GM19043 (cell line): ENCODE data around the gene TMPRSS11D.

ENCODE experiments used
- ATAC-seq: cut with Tn5 transposase; IDR thresholded peaks from one replicate; pipeline ENCODE4 v1.9.1; 2021; ENCODE audit warnings: low read depth; ENCODE audit not compliant: unreplicated experiment

Gene TMPRSS11D, protein sequence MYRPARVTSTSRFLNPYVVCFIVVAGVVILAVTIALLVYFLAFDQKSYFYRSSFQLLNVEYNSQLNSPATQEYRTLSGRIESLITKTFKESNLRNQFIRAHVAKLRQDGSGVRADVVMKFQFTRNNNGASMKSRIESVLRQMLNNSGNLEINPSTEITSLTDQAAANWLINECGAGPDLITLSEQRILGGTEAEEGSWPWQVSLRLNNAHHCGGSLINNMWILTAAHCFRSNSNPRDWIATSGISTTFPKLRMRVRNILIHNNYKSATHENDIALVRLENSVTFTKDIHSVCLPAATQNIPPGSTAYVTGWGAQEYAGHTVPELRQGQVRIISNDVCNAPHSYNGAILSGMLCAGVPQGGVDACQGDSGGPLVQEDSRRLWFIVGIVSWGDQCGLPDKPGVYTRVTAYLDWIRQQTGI

GRCh38 chr4:67883902-67884301 is at the start of gene TMPRSS11D:
TMPRSS11D (minus strand) TSS chr4:67884002; CDS start chr4:67883933, 69 bp downstream.
- no peak for ATAC-seq

DNA sequence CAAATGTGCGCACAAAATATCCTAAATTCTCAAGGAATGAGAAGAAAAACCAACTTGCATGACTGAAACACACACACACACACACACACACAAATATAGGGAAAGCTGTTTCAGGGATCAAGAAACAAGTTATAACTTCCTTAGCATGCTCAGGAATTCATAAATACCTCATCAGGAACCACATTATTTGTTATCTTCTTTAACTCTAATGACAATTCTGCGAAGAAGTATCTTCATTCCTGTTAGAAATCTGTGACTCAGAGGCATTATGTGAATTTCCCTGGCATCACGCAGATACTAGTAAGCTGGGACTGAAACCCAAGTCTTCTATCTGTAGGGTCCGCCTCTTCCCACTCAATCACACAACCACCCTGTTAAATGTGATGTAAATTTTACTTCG is 49.2 kb upstream of the TMPRSS11D start:
- no peak for ATAC-seq

DNA sequence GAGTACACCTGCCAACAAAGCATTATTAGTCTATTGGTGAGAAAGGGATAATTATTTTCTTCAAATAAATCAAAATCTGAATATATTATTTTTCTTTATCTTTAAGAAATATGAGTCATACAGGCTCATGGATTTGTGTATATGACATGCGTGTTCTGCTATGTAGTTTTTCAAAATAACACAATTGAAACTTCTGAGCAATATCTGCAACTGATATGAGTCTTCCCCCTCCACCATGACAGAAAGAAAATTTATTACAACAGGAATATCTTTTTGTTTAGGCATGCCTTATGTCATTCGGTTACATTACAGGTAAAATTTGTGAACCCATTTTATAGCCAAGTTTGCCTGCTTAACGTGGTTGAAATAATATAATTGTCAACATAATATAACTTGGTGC is 47.5 kb upstream of the TMPRSS11D start:
- ATAC-seq = no peak

- ATAC-seq = no peak
Observed at GRCh38 chr4:67929426-67929825, 45.6 kb upstream of the TMPRSS11D start.

- no peak for ATAC-seq
Observed at GRCh38 chr4:67928546-67928945, 44.7 kb upstream of the TMPRSS11D start.

GRCh38 chr4:67927251-67927650 is 43.4 kb upstream of the TMPRSS11D start:
- no peak for ATAC-seq

DNA sequence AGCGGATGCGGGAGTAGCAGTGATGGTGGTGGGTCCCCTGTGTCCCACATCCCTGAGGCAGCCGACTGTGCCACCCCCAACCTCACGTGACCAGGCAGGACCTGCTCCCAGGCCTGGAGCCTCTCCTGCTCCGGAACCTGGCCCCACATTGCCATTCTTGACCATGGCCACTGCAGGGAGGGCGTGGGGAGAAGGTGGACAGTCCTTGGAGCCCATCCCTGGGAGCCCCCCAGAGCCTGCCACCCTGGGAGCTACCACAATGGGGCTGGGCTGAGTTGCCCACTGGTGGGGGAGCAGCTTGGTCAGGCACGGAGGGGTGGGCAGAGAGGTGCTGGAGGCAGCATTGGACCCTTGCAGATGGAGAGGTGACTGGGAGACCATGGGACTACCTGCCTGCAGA is 42.7 kb upstream of the TMPRSS11D start:
- no peak for ATAC-seq

DNA sequence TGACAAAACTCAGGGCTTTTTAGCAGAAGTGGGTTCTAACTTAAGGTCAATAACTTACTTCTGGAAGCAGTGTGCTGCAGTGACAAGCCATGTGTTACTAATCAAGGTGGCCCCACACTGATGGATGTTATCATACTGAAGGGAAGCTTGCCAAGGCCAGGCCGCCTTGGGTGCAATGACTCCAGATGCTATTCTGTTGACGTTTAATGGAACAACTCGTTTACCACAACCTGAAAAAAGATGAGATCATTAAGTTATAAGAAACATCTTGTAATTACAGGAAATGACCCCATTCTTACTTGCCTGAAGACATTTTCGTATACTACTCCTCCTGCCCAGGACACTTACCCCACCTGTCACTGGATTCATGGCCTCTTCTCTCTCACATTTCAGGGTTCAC is 38.9 kb upstream of the TMPRSS11D start:
- no peak for ATAC-seq

DNA sequence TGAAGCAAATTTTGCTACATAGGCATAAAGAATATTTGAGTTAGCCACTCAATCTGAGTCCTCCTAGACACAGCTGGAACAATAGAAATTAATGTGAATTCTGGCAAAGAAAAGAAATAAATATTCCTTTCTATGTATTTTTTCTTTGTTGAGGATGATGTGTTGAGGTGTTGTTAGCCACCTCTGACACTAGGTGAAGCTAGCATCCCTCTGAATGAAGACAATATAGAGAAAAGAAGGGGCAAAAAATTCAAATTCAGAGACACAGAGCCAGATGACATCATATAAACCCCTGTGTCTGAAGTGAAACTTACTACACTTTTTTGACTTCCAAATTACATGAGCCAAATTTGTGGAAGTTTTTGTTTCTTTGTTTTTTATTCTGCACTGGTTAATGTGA is 34.6 kb upstream of the TMPRSS11D start:
- ATAC-seq = no peak

- no peak for ATAC-seq
Observed at GRCh38 chr4:67915400-67915966, 31.7 kb upstream of the TMPRSS11D start.

GRCh38 chr4:67912080-67912479 is 28.3 kb upstream of the TMPRSS11D start:
- no peak for ATAC-seq

DNA sequence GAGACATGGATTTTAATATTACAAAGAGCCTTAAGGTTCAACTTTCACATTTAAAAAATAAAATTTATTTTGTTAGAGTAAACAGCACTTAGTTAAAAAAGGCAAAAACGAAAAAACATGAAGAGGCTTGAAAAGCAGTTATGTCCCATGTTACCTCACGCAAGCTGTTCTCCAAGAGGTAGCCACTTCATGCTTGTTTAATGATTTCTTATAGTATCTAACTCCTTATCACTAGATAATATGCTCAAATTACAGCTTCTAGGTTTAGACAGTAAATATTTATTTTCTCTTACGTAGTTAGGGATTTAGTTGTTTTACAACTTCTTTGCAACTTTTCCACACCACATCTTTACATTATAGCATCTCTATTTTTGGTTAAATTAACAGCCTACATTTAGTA is 27.8 kb upstream of the TMPRSS11D start:
- no peak for ATAC-seq

- no peak for ATAC-seq
Observed at GRCh38 chr4:67911141-67911540, 27.3 kb upstream of the TMPRSS11D start.

- ATAC-seq = no peak
Observed at GRCh38 chr4:67910585-67910905, 26.7 kb upstream of the TMPRSS11D start.

DNA sequence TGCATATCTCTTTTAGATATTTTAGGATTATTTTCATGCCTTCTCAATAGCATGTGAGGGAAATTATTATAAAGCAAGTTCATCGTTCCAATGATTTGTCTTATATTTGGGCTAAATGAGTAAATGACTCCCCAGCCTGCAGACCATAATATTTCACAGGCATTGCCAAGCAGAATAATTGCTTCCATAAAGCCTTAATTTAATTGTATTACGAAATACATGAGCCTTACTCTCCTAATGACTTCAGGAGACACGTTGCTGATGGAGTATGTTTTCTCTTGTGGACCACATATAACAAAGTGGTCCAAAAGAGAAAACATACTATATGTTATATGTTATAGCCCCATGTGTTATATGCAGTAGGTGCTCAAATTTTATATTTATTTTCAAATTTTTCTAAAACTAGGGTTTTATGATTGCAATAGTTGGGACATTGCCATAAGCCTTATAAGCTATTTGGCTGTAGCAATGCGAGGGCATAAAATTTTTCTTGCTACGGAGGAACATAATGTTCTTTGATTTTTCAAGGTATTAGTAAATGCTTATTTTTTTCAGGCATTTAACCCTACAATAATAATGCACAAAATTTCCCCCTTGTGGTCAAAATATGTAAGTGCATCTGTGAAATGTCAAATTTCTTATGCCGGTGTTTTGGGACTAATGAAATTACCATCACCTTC is 26.2 kb upstream of the TMPRSS11D start:
- ATAC-seq = no peak

GRCh38 chr4:67907650-67908049 is 23.8 kb upstream of the TMPRSS11D start:
- no peak for ATAC-seq

DNA sequence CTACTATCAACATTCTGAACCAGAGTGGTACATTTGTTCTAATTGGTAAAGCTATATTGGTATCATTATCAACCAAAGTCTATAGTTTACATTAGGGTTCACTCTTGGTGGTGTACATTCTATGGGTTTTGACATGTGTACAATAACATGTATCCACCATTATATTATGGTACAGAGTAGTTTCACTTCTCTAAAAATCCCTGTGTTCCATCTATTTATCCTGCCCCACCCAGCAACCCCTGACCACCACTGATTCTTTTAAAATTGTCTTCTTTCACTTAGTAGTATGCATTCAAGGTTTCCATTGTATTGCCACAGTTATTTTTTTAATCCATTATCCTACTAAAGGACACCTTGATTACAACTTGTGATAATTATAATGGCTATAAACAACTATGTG is 15.3 kb upstream of the TMPRSS11D start:
- ATAC-seq = no peak

DNA sequence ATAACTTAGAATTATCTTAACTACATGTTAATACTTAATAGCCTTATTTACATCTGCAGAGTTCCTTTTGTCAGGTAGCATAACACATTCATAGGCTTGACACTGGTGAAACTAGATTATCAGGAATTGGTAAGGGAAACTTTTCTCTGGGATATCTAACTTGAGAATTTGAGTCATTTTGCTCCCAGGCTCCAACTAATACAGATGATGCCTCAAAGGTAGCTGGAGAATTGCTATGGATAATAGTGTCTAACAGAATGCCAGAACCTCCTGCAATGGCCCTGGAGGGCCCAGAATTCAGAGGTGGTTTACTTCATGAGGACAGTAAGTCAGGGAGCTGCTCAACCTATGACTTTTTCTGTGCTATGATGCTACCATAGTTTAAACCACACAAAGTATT is 13.9 kb upstream of the TMPRSS11D start:
- no peak for ATAC-seq

DNA sequence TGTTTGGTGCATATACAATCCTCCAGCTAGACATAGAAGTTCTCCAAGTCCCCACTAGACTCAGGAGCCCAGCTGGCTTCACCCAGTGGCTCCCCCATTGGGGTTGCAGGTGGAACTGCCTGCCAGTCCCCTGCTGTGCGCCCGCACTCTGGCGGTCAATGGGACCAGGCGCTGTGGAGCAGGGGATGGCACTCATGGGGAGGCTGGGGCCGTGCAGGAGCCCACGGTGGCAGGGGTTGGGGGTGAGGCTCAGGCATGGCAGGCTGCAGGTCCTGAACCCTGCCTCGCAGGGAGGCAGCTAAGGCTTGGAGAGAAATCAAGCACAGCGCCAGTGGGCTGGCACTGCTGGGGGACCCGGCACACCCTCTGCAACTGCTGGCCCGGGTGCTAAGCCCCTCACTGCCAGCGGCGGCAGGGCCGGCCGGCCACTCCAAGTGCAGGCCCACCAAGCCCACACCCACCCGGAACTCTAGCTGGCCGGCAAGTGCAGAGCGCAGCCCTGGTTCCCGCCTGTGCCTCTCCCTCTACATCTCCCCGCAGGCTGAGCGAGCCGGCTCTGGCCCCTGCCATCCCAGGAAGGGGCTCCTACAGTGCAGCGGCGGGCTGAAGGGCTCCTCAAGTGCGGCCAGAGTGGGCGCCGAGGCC is 12.7 kb upstream of the TMPRSS11D start:
- ATAC-seq = no peak

- no peak for ATAC-seq
Observed at GRCh38 chr4:67894659-67895058, 10.9 kb upstream of the TMPRSS11D start.

- ATAC-seq = no peak
Observed at GRCh38 chr4:67892905-67893304, 9.1 kb upstream of the TMPRSS11D start.
